Measurements from ENCODE around the gene CRYL1. TPM values are rescaled to one million over a fixed set of nuclear protein-coding genes. Genes with fewer than 3 reads are reported as not detected.

Gene CRYL1
- total and polyA plus RNA-seq, 2 donors (not counting 1 experiment from before 2014, with no cell fraction given) = 6.5 to 15.1 TPM

DNA sequence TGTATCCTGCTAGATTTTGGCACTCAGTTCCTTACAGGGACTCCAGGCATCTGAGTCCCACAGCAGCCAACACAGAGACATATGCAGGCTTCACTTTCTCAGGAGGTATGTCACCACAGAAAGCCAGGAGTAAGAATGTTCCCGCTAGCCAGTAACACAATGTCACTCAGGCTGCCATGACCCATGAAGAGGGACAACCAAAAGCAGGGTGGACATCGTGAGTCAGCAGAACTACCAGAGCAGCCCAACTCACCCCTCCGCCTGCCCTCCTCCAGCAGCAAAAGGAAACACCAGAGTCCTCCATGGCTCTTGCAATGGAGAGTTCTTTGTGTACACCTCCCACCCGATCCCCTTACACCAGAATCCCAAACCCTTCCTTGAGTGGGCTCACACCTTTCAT lies 95.4 kb downstream of the CRYL1 start:
- peaks cover 0 to 2% (median 0%) of the 10 kb centered on the region in 3 donors for H3K9me3 ChIP-seq (ENCODE audit: control extremely low read depth in 1 of 3, control insufficient read depth in 2 of 3, insufficient read depth in 1 of 3, low read length in 2 of 3)
- H3K27ac ChIP-seq (ENCODE audit: low read length in 2 of 2) = no peak overlapping the region
- H3K27ac Mint-ChIP-seq = no peak overlapping the region
- no peaks in the 10 kb centered on the region for H3K79me2 ChIP-seq (ENCODE audit: control insufficient read depth, insufficient read depth, low read length)
- H4K20me1 ChIP-seq (ENCODE audit: control insufficient read depth, insufficient read depth, low read length, poor library complexity, severe bottlenecking) = no peaks in the 10 kb centered on the region
- no peak overlapping the region for H2AFZ ChIP-seq (ENCODE audit: insufficient read depth, low read depth, low read length, poor library complexity, severe bottlenecking)
- 100% methylated on average over 4 of the region's 4 CpGs for WGBS (ENCODE audit: insufficient coverage)
- POLR2A ChIA-PET = no interaction called here
- peaks cover 4% of the 10 kb centered on the region for H3K9me3 Mint-ChIP-seq (ENCODE audit: insufficient read depth)
- CTCF ChIA-PET = no interaction called here
- H3K4me3 ChIP-seq (ENCODE audit: control extremely low read depth in 1 of 5, extremely low read depth in 1 of 5, insufficient read depth in 1 of 5, low read depth in 2 of 5, low read length in 4 of 5) = no peak overlapping the region
- DNase-seq (no peak), ATAC-seq (ENCODE audit: low read depth) (no peak)
- intact Hi-C loops (cut with micrococcal nuclease) = no loop called here
- H3K27me3 ChIP-seq (replicated peaks in 1 of 4; ENCODE audit: control extremely low read depth in 1 of 4, control insufficient read depth in 3 of 4, insufficient read depth in 4 of 4, low read length in 3 of 4) = no peaks in the 10 kb centered on the region
- H3K27me3 Mint-ChIP-seq = no peaks in the 10 kb centered on the region
- no peak overlapping the region for H3K9ac ChIP-seq (ENCODE audit: low read length)
- peaks cover 13 to 14% of the 10 kb centered on the region in 2 donors for H3K4me1 ChIP-seq (ENCODE audit: control insufficient read depth in 2 of 2, insufficient read depth in 2 of 2, low read length in 2 of 2)
- H3K4me1 Mint-ChIP-seq = peaks cover 15% of the 10 kb centered on the region
- H3K4me3 Mint-ChIP-seq = no peak overlapping the region
- H3K4me2 ChIP-seq (replicated peaks; ENCODE audit: low read depth, low read length, poor library complexity, severe bottlenecking) = no peak overlapping the region
- no peaks in the 10 kb centered on the region for H3K36me3 ChIP-seq (replicated peaks in 1 of 2; ENCODE audit: control extremely low read depth in 1 of 2, control insufficient read depth in 1 of 2, extremely low read depth in 1 of 2, insufficient read depth in 2 of 2, low read length in 1 of 2)
- TF ChIP-seq, protein P1, sequence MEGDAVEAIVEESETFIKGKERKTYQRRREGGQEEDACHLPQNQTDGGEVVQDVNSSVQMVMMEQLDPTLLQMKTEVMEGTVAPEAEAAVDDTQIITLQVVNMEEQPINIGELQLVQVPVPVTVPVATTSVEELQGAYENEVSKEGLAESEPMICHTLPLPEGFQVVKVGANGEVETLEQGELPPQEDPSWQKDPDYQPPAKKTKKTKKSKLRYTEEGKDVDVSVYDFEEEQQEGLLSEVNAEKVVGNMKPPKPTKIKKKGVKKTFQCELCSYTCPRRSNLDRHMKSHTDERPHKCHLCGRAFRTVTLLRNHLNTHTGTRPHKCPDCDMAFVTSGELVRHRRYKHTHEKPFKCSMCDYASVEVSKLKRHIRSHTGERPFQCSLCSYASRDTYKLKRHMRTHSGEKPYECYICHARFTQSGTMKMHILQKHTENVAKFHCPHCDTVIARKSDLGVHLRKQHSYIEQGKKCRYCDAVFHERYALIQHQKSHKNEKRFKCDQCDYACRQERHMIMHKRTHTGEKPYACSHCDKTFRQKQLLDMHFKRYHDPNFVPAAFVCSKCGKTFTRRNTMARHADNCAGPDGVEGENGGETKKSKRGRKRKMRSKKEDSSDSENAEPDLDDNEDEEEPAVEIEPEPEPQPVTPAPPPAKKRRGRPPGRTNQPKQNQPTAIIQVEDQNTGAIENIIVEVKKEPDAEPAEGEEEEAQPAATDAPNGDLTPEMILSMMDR (IDR thresholded peaks at IDR 0.05) = no peak
- TF ChIP-seq EZH2 (IDR thresholded peaks at IDR 0.05; ENCODE audit: borderline replicate concordance, insufficient read depth, low read depth, low read length, poor library complexity, severe bottlenecking) = no peak

DNA sequence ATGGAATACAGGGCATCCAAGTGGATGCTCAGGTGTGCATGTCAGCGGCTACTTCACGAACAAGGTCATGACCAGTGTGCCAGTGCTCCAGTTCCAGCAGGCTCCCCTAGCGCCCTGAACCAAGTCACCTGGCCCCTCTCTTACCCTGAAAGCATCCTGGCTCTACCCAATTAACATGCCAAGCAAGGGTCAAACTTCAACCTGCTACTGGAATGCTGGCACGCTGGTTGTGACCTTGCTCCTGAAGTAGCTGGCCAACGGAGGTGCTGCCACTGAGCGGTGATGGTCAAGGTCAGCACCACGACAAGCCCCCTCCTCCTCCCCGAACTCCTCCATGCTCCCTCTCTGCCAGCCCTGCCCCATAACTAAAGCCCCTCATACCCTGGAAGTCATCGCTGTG lies 96.0 kb downstream of the CRYL1 start:
- peaks cover 21% of the 10 kb centered on the region for H3K4me1 Mint-ChIP-seq
- Histone ChIP-seq H3K79me2 (ENCODE audit: control insufficient read depth, insufficient read depth, low read length) (no peaks in the 10 kb centered on the region), H4K20me1 (ENCODE audit: control insufficient read depth, insufficient read depth, low read length, poor library complexity, severe bottlenecking) (no peaks in the 10 kb centered on the region), H3K4me1 (ENCODE audit: control insufficient read depth in 2 of 2, insufficient read depth in 2 of 2, low read length in 2 of 2) (peaks cover 17 to 20% of the 10 kb centered on the region in 2 donors), H3K27ac (ENCODE audit: low read length in 2 of 2) (no peak overlapping the region), H3K36me3 (replicated peaks in 1 of 2; ENCODE audit: control extremely low read depth in 1 of 2, control insufficient read depth in 1 of 2, extremely low read depth in 1 of 2, insufficient read depth in 2 of 2, low read length in 1 of 2) (no peaks in the 10 kb centered on the region), H3K4me2 (replicated peaks; ENCODE audit: low read depth, low read length, poor library complexity, severe bottlenecking) (no peak overlapping the region), H3K27me3 (replicated peaks in 1 of 4; ENCODE audit: control extremely low read depth in 1 of 4, control insufficient read depth in 3 of 4, insufficient read depth in 4 of 4, low read length in 3 of 4) (no peaks in the 10 kb centered on the region), H3K9me3 (ENCODE audit: control extremely low read depth in 1 of 3, control insufficient read depth in 2 of 3, insufficient read depth in 1 of 3, low read length in 2 of 3) (peaks cover 0 to under 1% (median 0%) of the 10 kb centered on the region in 3 donors), H3K9ac (ENCODE audit: low read length) (no peak overlapping the region), H3K4me3 (ENCODE audit: control extremely low read depth in 1 of 5, extremely low read depth in 1 of 5, insufficient read depth in 1 of 5, low read depth in 2 of 5, low read length in 4 of 5) (no peak overlapping the region), H2AFZ (ENCODE audit: insufficient read depth, low read depth, low read length, poor library complexity, severe bottlenecking) (no peak overlapping the region)
- H3K27ac Mint-ChIP-seq = no peak overlapping the region
- no peaks in the 10 kb centered on the region for H3K27me3 Mint-ChIP-seq
- H3K9me3 Mint-ChIP-seq (ENCODE audit: insufficient read depth) = peaks cover 2% of the 10 kb centered on the region
- POLR2A ChIA-PET = no interaction called here
- ATAC-seq (ENCODE audit: low read depth) (no peak), DNase-seq (no peak)
- TF ChIP-seq, protein P1 (IDR thresholded peaks at IDR 0.05) = no peak
- TF ChIP-seq EZH2 (IDR thresholded peaks at IDR 0.05; ENCODE audit: borderline replicate concordance, insufficient read depth, low read depth, low read length, poor library complexity, severe bottlenecking) = no peak
- 99% methylated on average over 9 of the region's 9 CpGs for WGBS (ENCODE audit: insufficient coverage)
- intact Hi-C loops (cut with micrococcal nuclease) = no loop called here
- CTCF ChIA-PET = no interaction called here
- H3K4me3 Mint-ChIP-seq = no peak overlapping the region
